Skin epidermis (tissue), 12 donors: ENCODE results near the gene B3GAT1.

Source experiments
- H3K27ac ChIP-seq, 21 experiments: fragments of 200-600 bp; sonication (generic) in 11 of 21; one replicate each; pipeline ENCODE4 v1.5.0; 2020; ENCODE audit warnings: mild to moderate bottlenecking in 3 of 21, inconsistent platforms in 2 of 21, moderate library complexity in 2 of 21
- H3K4me3 ChIP-seq, 7 experiments: fragments of 200-600 bp; sonication (generic) in 2 of 7; one replicate each; pipeline ENCODE4 v1.5.0; 2020; ENCODE audit warnings: inconsistent platforms in 2 of 7, mild to moderate bottlenecking in 2 of 7, moderate library complexity in 1 of 7

The B3GAT1 gene

DNA sequence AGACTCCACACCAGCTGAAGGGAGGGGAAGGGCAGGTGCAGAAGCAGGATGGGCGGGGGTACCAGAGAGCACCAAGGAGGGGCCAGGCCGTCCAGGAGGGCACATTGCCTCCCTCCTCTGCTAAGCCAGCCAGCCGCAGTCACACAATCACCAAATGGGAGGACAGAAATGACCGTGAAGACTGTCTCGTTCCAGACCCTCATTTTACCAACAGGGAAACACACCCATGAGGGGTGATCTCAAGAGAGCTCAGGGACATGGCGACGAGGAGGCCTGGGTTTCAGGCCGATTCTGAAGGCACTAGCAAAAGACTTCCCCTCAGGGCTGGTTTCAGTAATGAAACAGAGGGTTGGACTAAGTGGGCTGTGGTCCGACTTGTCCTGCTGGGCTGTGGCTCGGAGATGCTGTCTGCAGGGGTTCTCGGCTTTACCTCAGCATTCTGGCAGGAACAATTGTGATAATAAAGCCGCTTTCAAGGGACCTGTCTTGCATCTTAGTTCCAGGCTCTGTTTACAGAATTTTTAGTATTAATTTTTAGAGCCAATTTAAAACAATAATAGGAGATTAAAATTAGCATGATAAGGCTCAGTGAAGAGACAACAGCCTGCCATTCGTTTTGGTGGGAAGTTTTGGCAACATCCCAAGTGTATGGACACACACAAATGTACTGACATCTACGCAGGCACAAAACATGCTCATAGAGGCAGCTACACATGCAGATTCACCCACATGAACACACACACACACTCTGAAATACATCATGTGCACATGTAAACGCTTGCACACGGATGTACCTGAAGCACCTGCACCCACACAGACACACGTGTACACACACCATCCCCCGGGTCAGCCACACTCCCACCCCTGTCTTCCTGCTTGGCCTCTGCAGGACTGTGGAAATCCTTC lies 2.0 kb upstream of the B3GAT1 start:
- Histone ChIP-seq H3K27ac (no peak overlapping the region), H3K4me3 (no peak overlapping the region)

GRCh38 chr11:134413043-134413825 lies 1.2 kb upstream of the B3GAT1 start:
- H3K27ac ChIP-seq = no peak overlapping the region
- H3K4me3 ChIP-seq = peak overlapping the region in 2 of 7 experiments; percentile 16 to 37

GRCh38 chr11:134410766-134411165 lies 1.3 kb downstream of the B3GAT1 start:
- Histone ChIP-seq H3K27ac (no peak overlapping the region), H3K4me3 (no peak overlapping the region)

DNA sequence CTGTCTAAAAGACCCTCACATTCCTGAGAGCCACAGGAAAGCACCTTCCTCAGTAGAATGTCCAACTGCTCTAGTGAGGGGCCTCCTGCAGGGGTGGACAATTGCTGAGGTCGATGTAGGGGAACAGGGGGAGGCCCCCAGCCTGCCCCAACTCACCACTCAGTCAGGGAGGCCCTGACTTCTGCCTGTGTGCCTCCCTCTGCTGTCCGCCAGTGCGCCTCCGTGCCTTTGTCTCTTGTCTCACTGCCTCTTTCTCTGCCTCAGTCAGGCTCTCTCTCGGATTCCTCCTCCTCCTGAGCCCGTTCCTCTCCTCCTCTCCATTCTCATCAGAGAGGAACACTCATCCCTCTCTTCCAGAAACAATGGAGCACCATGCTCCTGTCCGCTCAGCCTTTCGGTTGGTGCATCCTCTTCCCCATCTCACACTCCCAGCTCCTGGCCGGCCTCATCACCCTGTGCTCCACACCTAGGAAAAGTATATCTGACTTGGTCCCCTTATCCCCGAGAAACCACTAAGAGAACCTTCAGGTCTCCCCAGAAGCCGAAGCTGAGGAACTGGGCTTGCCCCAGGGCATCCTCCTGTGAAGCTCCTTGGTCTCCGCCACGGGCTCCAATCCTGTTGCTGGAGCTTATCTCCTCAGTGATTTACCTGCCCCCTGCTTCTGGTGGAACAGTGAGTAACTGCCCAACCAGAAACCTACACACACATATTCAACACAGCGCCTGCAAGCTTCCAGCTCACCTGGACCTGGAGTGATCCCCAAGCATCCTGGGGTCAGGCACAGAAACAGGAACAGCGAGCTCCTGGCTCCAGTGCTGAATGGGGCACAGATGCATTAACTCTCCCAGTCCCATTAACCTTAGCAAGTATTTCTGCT lies 2.3 kb downstream of the B3GAT1 start:
- Histone ChIP-seq H3K4me3 (no peak overlapping the region), H3K27ac (no peak overlapping the region)

DNA sequence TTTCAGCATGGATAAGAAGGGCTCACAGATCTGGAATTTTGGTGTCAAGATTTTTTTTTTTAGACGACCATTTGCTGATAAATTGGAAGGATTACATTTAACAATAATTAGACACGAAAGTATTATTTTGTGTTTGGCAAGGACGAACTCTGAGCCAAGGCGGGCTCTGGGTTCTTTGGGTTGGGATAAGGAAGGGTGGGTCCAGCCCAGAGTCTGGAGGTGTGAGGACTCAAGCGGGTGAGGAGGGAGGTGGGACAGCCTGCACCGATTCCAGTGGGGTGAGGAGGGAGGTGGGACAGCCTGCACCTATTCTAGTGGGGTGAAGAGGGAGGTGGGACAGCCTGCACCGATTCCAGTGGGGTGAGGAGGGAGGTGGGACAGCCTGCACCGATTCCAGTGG lies 4.1 kb downstream of the B3GAT1 start:
- Histone ChIP-seq H3K27ac (no peak overlapping the region), H3K4me3 (no peak overlapping the region)

DNA sequence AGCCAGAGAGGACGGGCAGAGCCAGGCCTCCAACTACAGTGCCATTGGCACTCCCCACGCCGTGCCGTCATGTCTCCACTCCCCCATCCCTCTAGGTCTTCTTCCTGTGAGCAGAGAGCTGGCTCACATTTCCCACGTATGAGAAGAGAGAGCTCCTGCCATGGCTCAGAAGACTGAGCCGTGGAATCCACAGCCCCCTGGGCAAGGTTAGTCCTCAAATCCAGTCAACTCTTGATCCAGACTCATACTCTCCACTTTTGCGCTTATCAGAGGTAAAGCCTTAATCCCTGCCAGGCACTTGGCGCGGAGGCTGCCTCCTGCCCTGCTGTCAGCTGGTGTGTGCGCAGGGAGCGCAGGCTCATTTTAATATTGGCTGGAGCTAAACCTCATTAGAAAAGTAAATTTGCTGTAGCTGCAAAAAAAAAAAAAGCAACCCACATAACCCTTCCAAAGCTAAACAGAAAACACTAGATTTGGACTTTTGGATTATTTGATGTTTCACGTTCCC lies 4.7 kb downstream of the B3GAT1 start:
- Histone ChIP-seq H3K27ac (no peak overlapping the region), H3K4me3 (no peak overlapping the region)

DNA sequence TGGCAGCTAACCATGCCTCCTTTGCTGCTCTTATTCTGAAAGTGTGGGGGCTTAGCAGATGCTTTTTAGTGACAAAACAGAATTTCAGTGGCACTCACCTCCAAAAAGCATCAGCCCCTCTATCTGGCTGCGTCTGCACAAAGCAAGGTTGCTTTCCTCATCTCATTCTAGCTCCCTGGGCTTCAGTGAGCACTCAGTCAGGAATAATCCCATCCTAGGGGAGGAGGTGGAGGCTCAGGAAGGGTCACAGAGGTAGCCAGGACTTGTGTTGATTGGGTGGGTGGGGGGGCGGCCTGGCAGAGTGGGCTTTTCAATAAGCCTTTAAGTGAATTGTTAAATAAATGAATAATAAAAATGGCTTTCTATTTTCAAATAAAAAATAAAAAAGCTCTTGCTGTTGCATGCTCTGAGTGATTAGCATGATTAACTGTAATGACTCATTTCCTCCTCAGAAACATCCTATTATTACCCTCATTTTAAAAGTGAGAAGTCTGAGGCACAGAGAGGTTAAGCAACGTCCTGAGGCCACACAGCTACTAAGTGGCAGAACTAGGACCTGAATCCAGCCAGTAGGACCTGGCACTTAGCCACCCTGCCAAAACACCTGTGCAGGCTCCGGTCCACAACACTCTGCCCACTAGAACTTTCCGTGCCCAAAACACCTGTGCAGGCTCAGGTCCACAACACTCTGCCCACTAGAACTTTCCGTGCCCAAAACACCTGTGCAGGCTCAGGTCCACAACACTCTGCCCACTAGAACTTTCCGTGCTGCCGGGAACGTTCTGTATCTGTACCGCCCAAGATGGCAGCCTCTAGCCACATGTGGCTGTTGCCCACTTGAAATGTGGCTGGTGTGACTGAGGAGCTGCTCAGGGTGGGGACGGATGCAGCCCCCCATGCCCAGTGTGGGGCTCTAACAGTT lies 5.5 kb downstream of the B3GAT1 start:
- no peak overlapping the region for H3K4me3 ChIP-seq
- H3K27ac ChIP-seq = no peak overlapping the region

DNA sequence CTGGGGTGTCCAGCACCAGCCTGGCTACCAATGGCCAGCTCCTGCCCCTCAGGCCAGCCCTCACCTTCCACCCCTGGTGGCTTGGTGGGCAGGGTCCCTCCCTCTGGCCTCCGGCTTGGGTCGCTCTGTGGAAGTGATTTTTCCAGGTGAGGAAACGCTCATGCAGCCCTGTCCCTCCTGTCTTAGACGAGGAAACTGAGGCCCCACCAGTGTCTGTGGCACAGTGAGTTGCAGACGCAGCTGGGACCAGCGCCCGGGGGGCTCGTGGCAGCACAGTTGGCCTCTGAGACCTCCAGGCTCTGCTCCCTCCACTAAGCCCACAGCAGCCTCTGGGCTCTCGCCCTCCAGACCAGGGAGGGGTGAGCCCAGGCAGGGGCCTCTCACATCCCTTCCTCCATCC lies 6.2 kb downstream of the B3GAT1 start:
- no peak overlapping the region for H3K4me3 ChIP-seq
- H3K27ac ChIP-seq = no peak overlapping the region

DNA sequence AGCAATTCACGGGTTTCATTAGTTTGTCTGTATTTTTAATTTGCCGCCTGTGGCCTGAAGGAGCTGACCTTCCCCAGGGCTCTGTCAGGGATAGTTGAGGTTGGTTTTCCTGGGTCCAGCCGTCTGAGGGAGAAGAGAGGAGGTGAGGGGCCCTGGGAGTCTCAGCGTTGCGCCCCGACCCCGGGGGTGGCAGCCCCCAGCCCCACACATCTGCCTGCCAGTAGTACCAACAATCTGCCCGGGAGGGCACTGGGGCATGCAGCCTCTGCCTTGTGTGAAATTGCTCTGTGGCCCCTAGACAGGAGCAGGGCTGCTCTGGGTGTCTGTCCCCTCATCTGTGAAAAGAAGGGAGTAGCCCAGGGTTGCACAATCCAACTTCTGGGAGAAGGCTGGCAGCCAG lies 6.6 kb downstream of the B3GAT1 start:
- Histone ChIP-seq H3K27ac (no peak overlapping the region), H3K4me3 (no peak overlapping the region)

DNA sequence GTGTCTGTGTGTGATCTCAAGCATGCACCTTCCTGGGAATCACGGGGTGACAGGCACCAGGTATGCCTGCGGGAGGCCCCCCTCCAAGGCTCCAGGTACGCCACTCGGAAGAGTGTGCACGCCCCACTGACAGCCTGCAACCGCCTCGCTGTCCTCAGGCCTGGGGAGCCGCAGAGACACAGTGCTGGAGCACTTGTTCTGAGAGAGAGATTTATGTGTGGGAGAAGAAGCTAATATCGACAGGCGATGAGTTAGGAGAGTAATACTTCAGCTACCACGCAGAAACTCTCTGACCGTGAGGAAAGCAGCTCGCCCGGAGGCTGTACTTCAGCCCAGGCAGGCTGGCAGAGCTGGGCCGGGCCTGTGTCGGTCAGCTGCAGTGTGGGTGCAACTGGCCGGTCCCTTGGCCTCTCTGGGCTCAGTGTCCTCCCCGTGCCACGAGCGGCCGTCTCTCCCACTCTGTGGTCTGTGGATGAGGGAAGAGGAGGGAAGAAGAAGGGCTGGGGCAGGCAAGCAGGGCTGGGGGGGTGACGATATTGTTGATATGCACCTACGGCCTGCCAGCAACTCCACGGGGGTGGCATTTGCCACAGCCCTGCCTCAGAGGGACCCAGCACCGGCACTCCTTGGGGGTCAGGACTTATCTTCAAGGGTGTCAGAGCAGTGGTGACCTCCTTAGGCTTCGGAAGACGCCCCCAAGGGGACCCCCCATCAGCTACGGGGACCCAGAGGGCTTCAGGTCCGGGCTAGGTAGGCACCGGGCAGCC lies 7.3 kb downstream of the B3GAT1 start:
- H3K4me3 ChIP-seq = no peak overlapping the region
- H3K27ac ChIP-seq = no peak overlapping the region

DNA sequence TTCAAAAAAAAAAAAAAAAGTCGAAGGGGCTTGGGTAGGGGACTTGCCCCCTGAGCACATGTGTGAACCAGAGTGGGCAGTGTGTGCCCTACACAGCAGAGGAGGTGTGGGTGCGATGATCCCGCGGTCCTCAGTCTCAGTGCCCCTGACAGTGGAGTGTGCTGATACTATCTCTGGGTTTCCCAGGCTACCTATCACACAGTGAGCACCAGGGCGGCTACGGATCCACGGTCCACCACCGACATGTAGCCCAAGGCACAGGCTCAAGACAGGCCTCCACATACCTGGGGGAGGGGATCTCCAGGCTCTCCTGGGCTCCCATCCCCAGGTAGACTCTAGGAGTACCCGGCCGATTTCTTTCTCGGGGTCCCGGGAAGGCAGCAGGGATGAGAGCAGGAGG lies 9.1 kb downstream of the B3GAT1 start:
- Histone ChIP-seq H3K27ac (no peak overlapping the region), H3K4me3 (no peak overlapping the region)

GRCh38 chr11:134401825-134402809 lies 9.9 kb downstream of the B3GAT1 start:
- no peak overlapping the region for H3K4me3 ChIP-seq
- no peak overlapping the region for H3K27ac ChIP-seq

- Histone ChIP-seq H3K27ac (no peak overlapping the region), H3K4me3 (no peak overlapping the region)
Measured at GRCh38 chr11:134399996-134400395, 12.0 kb downstream of the B3GAT1 start.

GRCh38 chr11:134399293-134399654 lies 12.8 kb downstream of the B3GAT1 start:
- H3K4me3 ChIP-seq = no peak overlapping the region
- no peak overlapping the region for H3K27ac ChIP-seq

GRCh38 chr11:134398644-134399292 lies 13.3 kb downstream of the B3GAT1 start:
- Histone ChIP-seq H3K27ac (no peak overlapping the region), H3K4me3 (no peak overlapping the region)

GRCh38 chr11:134398079-134398444 lies 14.0 kb downstream of the B3GAT1 start:
- H3K27ac ChIP-seq = no peak overlapping the region
- H3K4me3 ChIP-seq = no peak overlapping the region
